ENCODE measurements around the gene ITPRIP. TPM values are rescaled to one million over a fixed set of nuclear protein-coding genes. Genes with fewer than 3 reads are reported as not detected.

Gene ITPRIP
- polyA plus RNA-seq, 1 donor, result 8.4 TPM

- DNase-seq, result no peak
Observed at GRCh38 chr10:104326991-104327610, 11.2 kb downstream of the ITPRIP start.

GRCh38 chr10:104325436-104326435 is 12.5 kb downstream of the ITPRIP start:
- DNase-seq, result no peak

GRCh38 chr10:104324931-104325330 is 13.3 kb downstream of the ITPRIP start:
- no peak for DNase-seq

- DNase-seq, result no peak
Observed at GRCh38 chr10:104324221-104324686, 14.0 kb downstream of the ITPRIP start.

- no peak for DNase-seq
Observed at GRCh38 chr10:104323760-104324201, 14.5 kb downstream of the ITPRIP start.

DNA sequence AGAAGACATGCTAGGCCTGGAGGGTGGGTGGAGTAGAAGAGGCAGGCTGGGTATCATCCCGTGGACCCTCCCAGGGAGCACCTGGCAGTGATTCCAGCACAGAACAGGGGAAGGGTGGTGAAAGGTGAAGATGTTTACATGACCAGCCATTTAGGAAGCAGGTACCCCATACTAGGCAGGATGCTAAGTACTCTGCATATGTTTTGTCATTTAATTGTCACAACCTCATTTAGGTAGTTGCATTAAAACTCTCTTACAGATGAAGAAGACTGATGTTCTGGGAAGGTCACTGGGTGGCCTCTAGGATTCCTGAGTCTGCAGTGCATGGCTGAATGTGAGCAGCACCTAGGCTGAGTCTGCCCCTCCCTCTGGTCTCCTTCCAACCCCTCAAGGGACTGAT is 15.2 kb downstream of the ITPRIP start:
- DNase-seq, result no peak

DNA sequence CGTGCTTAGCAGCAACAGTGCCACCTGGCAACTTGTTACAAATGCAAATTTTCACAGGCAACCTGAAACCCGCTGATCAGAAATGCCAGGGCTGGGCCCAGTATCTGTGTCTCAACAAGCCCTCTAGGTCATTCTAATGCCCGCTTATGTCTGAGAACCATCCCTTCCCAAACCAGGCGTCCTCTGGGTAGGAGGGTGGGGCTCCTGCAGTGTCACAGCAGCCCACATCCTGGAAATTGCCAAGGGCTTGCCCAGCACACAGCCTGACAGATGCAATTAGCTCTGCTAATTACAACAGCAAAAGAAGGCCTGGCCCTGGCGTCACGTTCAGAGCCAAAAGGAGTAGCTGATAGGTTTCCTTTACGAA is 15.9 kb downstream of the ITPRIP start:
- no peak for DNase-seq

DNA sequence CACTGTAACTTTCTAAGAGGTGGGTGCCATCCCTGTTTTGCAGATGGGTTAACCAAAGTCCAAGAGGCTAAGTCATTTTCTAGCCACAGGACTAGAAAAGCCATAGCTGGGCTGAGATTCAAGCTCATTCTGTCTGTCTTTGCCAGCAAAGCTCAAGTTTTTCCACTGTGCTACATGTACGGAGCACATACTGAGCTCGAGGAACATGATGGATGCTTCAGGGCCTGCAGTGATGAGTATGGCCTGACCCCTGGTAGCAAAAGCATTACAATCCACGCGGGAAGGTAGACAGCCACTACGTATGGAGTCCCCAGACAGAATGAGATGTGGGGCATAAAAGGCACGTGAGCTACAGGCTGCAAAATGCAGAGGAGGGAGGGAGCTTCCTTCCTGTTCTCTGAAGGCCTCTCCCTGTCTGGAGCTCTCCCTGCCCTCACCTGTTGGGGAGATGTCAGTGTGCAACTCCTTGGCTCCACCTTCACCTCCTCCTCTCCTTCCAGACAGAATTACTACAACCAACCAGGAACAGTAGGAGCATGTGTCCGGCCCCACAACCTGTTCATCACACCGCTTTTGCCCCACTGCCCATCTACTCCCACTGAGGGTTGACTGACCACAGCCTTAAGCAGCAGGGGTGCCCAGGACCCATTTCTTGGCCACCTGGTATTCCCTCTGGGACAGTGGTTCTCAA is 16.4 kb downstream of the ITPRIP start:
- DNase-seq, result no peak

DNA sequence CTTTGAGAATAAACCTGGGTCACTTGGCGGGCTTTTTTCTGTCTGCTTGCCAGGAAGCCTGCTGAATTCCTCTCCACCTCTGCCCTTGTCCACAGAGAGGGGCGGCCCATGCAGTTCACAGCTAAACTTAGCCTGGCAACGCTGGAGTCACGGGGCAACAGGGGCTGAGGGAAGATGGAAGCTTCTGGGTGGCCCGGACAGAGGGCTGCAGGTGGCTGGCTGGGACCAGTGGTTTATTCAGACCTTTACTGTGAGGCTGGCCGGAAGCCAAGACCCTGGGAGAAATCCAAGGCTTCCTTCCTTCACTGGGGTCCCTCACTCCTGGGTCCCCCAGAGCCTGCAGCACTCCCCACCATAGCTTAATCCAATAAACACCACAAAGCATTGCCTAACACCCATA is 17.0 kb downstream of the ITPRIP start:
- no peak for DNase-seq

DNA sequence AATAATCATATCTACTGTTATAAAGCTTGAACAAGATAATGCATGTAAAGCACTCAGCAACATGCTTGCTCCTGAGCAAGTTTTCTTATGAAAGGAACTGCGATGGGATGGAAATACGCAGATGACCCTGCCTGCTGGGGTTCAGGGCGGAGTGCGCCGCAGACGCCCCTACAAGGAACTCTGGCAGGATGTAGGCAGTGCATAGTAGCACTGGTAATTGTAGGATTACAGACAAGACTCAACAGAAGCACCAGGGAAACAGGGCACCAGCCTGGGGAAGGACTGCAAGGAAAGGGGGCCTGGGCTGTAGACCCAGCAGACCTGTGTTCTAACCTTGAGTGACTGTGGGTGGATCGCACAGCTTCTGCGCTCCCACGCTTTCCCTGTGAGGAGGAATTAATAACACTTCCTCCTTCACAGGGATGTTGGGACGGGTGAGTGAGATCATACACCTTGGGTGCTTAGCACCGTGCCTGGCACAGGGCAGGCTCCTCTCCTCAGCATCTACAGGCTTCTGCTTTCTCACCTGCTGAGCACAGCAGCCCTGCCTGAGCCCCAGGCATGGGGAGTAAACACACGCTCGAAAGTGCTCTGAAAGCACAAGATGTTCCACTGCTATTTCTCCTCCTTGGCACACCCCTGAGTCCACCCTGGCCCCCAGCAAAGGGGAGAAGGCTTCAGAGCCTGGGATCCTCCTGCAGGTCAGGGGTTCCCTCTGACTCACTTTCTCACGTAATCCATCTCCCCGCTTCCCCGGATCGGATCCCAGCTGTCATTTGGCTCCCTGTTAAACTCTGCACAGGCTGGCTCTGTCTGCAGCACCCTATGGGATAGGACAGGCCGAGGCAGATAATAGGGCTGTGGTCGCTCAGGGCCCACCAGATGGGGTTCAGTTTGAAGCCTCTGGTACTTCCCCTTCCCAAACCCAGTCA is 19.2 kb downstream of the ITPRIP start:
- no peak for DNase-seq

DNA sequence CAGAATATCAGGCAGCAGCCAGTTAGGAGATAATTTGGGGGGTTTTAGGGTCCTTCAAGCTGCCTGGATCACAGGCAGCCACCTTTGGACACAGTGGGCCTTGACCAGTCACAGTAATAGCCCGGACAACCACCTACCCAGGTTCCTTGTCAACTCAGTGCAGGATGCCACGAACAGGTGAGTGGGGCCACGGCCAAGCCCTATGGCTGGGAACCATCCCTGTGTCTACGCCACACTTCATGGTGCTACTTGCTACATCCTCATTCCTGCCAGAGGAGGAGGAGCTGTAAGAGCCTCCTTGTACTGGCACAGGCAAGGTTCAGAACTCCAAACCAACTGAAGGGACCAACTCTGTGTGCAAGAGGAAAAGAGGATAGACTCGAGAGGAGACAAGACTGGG is 19.9 kb downstream of the ITPRIP start:
- no peak for DNase-seq

GRCh38 chr10:104317726-104318299 is 20.5 kb downstream of the ITPRIP start:
- DNase-seq, result no peak

DNA sequence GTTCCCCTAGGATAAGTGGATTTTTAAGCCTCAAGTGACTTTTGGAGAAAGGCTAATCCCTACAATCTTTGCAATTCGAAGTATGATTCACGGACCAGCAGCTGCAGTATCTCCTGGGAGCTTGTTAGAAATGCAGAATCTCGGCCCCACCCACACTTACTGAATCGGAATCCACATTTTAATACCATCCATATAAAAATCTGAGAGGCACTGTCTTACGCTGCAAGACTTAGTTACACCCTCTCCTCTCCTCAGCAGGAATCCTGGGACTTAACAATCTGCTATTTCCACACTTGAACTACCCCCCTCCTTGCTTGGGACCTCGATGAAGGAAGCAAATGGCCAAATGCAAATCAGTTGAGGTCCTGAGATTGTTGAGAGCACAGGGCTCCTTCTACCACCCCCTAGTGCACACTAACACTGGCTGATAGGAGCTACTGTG is 21.0 kb downstream of the ITPRIP start:
- DNase-seq, result no peak

DNA sequence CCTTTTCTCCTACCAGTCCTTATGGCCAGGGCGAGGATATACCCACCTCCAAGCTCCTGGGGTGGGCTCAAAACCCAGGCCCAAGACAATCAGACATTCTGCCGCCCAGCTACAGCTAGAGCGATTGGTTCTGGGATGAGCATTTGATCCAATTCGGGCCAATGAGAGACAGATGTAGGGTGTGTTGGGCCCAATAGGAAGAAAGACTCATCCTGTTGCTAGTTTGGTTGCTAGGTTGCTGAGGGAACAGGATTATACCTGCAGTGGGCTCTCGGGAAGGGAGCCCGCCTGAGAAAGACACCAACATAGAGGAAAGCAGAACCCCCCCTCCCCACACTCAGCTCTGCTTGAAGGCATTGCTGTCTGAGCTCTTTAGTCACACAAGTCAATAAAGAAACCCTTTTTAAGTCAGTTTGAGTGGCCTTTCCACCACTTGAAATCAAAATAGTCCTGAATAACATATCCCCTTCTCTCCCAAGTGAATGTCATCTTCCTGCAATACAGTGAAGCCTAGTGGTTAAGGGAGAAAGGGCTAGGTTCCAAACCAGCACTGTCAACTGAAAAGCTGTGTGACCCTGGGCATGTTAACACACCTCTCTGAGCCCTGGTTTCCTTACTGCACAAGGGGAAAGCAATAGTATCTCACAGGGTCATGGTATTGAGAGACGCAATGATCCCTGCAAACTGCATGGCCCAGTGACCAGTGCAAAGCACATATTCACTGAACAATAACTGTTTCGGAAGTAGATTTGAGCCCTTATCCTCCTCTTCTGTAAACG is 21.8 kb downstream of the ITPRIP start:
- no peak for DNase-seq

DNA sequence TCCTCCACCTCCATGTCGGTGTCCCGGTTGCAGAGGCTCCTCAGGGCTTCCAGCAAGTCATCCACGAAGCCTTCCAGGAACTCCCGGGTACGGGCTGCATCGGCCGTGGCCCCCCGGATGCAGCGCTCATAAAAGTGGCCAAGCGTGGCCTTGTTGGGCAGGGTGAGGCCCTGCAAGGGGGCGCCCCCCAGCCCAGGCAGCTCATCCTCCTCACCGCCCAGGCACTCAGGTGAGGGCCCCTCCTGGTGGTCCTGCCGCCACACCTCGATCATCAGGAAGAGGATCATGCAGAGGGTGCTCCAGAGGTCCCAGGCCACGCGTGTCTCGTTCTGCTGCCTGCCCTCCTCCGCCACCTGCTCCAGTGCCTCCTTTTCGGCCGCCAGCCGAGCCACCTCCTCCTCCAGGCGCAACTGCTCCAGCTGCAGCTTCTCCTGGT is 22.8 kb downstream of the ITPRIP start:
- DNase-seq, result no peak

GRCh38 chr10:104314591-104315485 is 23.4 kb downstream of the ITPRIP start:
- DNase-seq, result no peak

DNA sequence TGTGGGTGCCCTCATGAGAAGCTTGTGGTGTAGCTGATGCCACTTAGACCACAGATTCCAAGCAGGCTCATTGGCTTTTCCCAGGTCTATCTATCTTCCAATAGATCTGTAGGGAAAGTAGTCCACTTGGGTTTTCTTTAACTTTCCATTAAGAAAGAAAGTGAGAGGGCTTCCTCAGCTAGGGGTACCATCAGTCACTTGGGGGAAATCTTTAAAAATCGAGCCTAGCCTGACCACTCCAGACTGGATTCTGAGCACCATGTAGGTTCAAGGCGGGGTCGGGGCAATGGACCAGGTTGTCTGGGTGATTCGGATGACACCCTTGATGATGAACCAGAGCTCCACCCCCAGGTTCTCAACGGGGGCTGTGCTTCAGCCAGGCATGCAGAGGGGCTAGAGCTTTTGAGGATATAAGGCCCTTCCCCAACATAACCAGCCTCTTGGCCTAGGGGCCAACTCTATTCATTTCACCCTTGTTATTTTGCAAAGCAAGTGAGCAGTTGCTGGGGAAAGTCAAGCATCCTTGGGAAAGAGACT is 27.0 kb downstream of the ITPRIP start:
- DNase-seq, result no peak
